GM12801 (cell line): ENCODE measurements around the gene KCTD11.

ENCODE experiments used
- CTCF ChIP-seq: IDR thresholded peaks from one replicate; pipeline ENCODE4 v1.5.1; 2011; ENCODE audit warnings: control low read depth; ENCODE audit not compliant: insufficient read length; ENCODE audit errors: extremely low read depth

KCTD11 gene

GRCh38 chr17:7326186-7326585 is 25.8 kb upstream of the KCTD11 start:
- no peak for TF ChIP-seq CTCF

GRCh38 chr17:7327056-7327455 is 24.9 kb upstream of the KCTD11 start:
- TF ChIP-seq CTCF, result no peak

GRCh38 chr17:7327501-7327900 is 24.5 kb upstream of the KCTD11 start:
- no peak for TF ChIP-seq CTCF

- TF ChIP-seq CTCF, result no peak
Observed at GRCh38 chr17:7328009-7328408, 24.0 kb upstream of the KCTD11 start.

- no peak for TF ChIP-seq CTCF
Observed at GRCh38 chr17:7328840-7329373, 23.1 kb upstream of the KCTD11 start, which contains the start of gene NEURL4. Gene NEURL4 (minus strand): TSS chr17:7329335. CDS start chr17:7329312, 23 bp downstream.

- no peak for TF ChIP-seq CTCF
Observed at GRCh38 chr17:7329374-7329996, 22.5 kb upstream of the KCTD11 start.

GRCh38 chr17:7329997-7330637 is 21.8 kb upstream of the KCTD11 start:
- TF ChIP-seq CTCF, result no peak
